ENCODE data around the gene MCCC2.
"Not testable (repeated sequence)": the region's sequence is repeated elsewhere in the genome, so short reads cannot be mapped to it uniquely, and the experiment has no call there.

MCCC2 gene

GRCh38 chr5:71633255-71634155 lies 46.4 kb downstream of the MCCC2 start:
- TF ChIP-seq CTCF (IDR thresholded peaks at IDR 0.05; ENCODE audit: low read depth, low read length): no peak
- DNase-seq (ENCODE audit: extremely low read depth, low read depth): no peak

GRCh38 chr5:71637133-71637532 lies 50.0 kb downstream of the MCCC2 start:
- no peak for TF ChIP-seq CTCF (IDR thresholded peaks at IDR 0.05; ENCODE audit: low read depth, low read length)

GRCh38 chr5:71640408-71640807 lies 53.3 kb downstream of the MCCC2 start:
- DNase-seq (ENCODE audit: extremely low read depth, low read depth): no peak
- TF ChIP-seq CTCF (IDR thresholded peaks at IDR 0.05; ENCODE audit: low read depth, low read length): no peak

More at GRCh38 chr5:71637133-71637532, 50.0 kb downstream of the MCCC2 start:
- DNase-seq (ENCODE audit: extremely low read depth, low read depth): no peak

GRCh38 chr5:71645030-71645429 lies 57.9 kb downstream of the MCCC2 start:
- TF ChIP-seq CTCF (IDR thresholded peaks at IDR 0.05; ENCODE audit: low read depth, low read length): no peak
- no peak for DNase-seq (ENCODE audit: extremely low read depth, low read depth)

GRCh38 chr5:71650940-71651339 lies 63.8 kb downstream of the MCCC2 start:
- not testable (repeated sequence) for DNase-seq (ENCODE audit: extremely low read depth, low read depth)

- TF ChIP-seq CTCF (IDR thresholded peaks at IDR 0.05; ENCODE audit: low read depth, low read length): no peak
- no peak for DNase-seq (ENCODE audit: extremely low read depth, low read depth)
Observed at GRCh38 chr5:71651579-71651978, 64.4 kb downstream of the MCCC2 start.

GRCh38 chr5:71652349-71652748 lies 65.2 kb downstream of the MCCC2 start:
- TF ChIP-seq CTCF (IDR thresholded peaks at IDR 0.05; ENCODE audit: low read depth, low read length): no peak
- DNase-seq (ENCODE audit: extremely low read depth, low read depth): no peak

Data from AG09319 (cell line).